CD4-positive, alpha-beta T cell treated with Interleukin-4 for 4 hours (primary cell): ENCODE results near the gene LIPT1.
A peak's percentile ranks its signal among the peaks of the same experiment; 100 is the strongest.
"Not testable (repeated sequence)": the region's sequence is repeated elsewhere in the genome, so short reads cannot be mapped to it uniquely, and the experiment has no call there.

Experiments
- DNase-seq: peaks from one replicate; pipeline ENCODE4 v3.0.0-alpha.2; 2020

Gene LIPT1

GRCh38 chr2:99154643-99155536 lies at the start of gene LIPT1, which contains the start of gene TSGA10:
LIPT1 (plus strand) TSS chr2:99154967; CDS start chr2:99161958, 6,991 bp downstream.
TSGA10 (minus strand) TSS chr2:99154942; CDS start chr2:99109439, 45,503 bp downstream.
- peak; percentile 87 for DNase-seq

- DNase-seq = no peak
Observed at GRCh38 chr2:99106913-99107312, 47.9 kb upstream of the LIPT1 start.

GRCh38 chr2:99111236-99111635 lies 43.5 kb upstream of the LIPT1 start:
- DNase-seq = no peak

- DNase-seq = no peak
Observed at GRCh38 chr2:99111945-99112344, 42.8 kb upstream of the LIPT1 start.

- no peak for DNase-seq
Observed at GRCh38 chr2:99112617-99113016, 42.1 kb upstream of the LIPT1 start.

GRCh38 chr2:99127981-99128380 lies 26.8 kb upstream of the LIPT1 start:
- no peak for DNase-seq

- DNase-seq = not testable (repeated sequence)
Observed at GRCh38 chr2:99135044-99135556, 19.7 kb upstream of the LIPT1 start.

GRCh38 chr2:99139003-99139402 lies 15.8 kb upstream of the LIPT1 start:
- no peak for DNase-seq

- no peak for DNase-seq
Observed at GRCh38 chr2:99140056-99140859, 14.5 kb upstream of the LIPT1 start.

GRCh38 chr2:99140860-99141109 lies 14.0 kb upstream of the LIPT1 start:
- no peak for DNase-seq

- DNase-seq = peak; percentile 97
Observed at GRCh38 chr2:99141110-99142108, 13.4 kb upstream of the LIPT1 start, which contains the start of gene C2orf15. C2orf15 (plus strand) TSS chr2:99141707; CDS start chr2:99150559, 8,852 bp downstream.

- no peak for DNase-seq
Observed at GRCh38 chr2:99150706-99151105, 4.1 kb upstream of the LIPT1 start.

GRCh38 chr2:99152199-99152895 lies 2.4 kb upstream of the LIPT1 start:
- no peak for DNase-seq

GRCh38 chr2:99153921-99154604 lies 704 bp upstream of the LIPT1 start:
- no peak for DNase-seq

GRCh38 chr2:99156891-99157290 lies 2.1 kb downstream of the LIPT1 start:
- no peak for DNase-seq

GRCh38 chr2:99158599-99158998 lies 3.8 kb downstream of the LIPT1 start:
- no peak for DNase-seq

- no peak for DNase-seq
Observed at GRCh38 chr2:99159594-99159993, 4.8 kb downstream of the LIPT1 start.

- DNase-seq = no peak
Observed at GRCh38 chr2:99166218-99166617, 11.5 kb downstream of the LIPT1 start.

GRCh38 chr2:99169534-99169933 lies 14.8 kb downstream of the LIPT1 start:
- DNase-seq = no peak

GRCh38 chr2:99171377-99172140 lies 16.8 kb downstream of the LIPT1 start:
- DNase-seq = no peak
